Tongue (tissue), 2 donors: Measurements from ENCODE around the gene IFNG-AS1. TPM values are rescaled to one million over a fixed set of nuclear protein-coding genes. Genes with fewer than 3 reads are reported as not detected.
A peak's percentile ranks its signal among the peaks of the same experiment; 100 is the strongest.

Experiments
- DNase-seq: peaks from one replicate; pipeline ENCODE4 v3.0.0-alpha.2; 2015
- total RNA-seq: library from RNA; depleted of rRNA; stranded (reverse); fragments of >200 nt; gene quantifications from one replicate; pipeline ENCODE4 v1.2.3, GENCODE V29; 2014

IFNG-AS1 gene
- 3.3 TPM for total RNA-seq

- DNase-seq, result no peak
Measured at GRCh38 chr12:67989184-67989920, at the start of gene IFNG-AS1. TSS of gene IFNG-AS1 (plus strand) at chr12:67989447.

GRCh38 chr12:67939611-67940010 lies 49.6 kb upstream of the IFNG-AS1 start:
- DNase-seq, result peak; percentile 31

GRCh38 chr12:67940780-67941243 lies 48.4 kb upstream of the IFNG-AS1 start:
- DNase-seq, result no peak

- peak; percentile 71 for DNase-seq
Measured at GRCh38 chr12:67942724-67943123, 46.5 kb upstream of the IFNG-AS1 start.

- DNase-seq, result peak; percentile 92
Measured at GRCh38 chr12:67943141-67943892, 45.9 kb upstream of the IFNG-AS1 start.

- no peak for DNase-seq
Measured at GRCh38 chr12:67944093-67944492, 45.2 kb upstream of the IFNG-AS1 start.

GRCh38 chr12:67952787-67953186 lies 36.5 kb upstream of the IFNG-AS1 start:
- DNase-seq, result no peak

- DNase-seq, result no peak
Measured at GRCh38 chr12:67957383-67957782, 31.9 kb upstream of the IFNG-AS1 start.

- no peak for DNase-seq
Measured at GRCh38 chr12:67958187-67958586, 31.1 kb upstream of the IFNG-AS1 start.

GRCh38 chr12:67964456-67964855 lies 24.8 kb upstream of the IFNG-AS1 start:
- DNase-seq, result no peak

GRCh38 chr12:67966560-67966959 lies 22.7 kb upstream of the IFNG-AS1 start:
- DNase-seq, result no peak

- no peak for DNase-seq
Measured at GRCh38 chr12:67968321-67968720, 20.9 kb upstream of the IFNG-AS1 start.

GRCh38 chr12:67968725-67969124 lies 20.5 kb upstream of the IFNG-AS1 start:
- no peak for DNase-seq

- peak; percentile 65 for DNase-seq
Measured at GRCh38 chr12:67969134-67969802, 20.0 kb upstream of the IFNG-AS1 start.

- no peak for DNase-seq
Measured at GRCh38 chr12:67977668-67978067, 11.6 kb upstream of the IFNG-AS1 start.

GRCh38 chr12:67980391-67980790 lies 8.9 kb upstream of the IFNG-AS1 start:
- no peak for DNase-seq

GRCh38 chr12:67981287-67982162 lies 7.7 kb upstream of the IFNG-AS1 start:
- DNase-seq, result no peak

- DNase-seq, result peak; percentile 14
Measured at GRCh38 chr12:67982164-67982563, 7.1 kb upstream of the IFNG-AS1 start.

GRCh38 chr12:67986632-67987031 lies 2.6 kb upstream of the IFNG-AS1 start:
- DNase-seq, result peak; percentile 7

GRCh38 chr12:67988601-67989021 lies 636 bp upstream of the IFNG-AS1 start:
- DNase-seq, result no peak

- DNase-seq, result no peak
Measured at GRCh38 chr12:67991158-67991557, 1.9 kb downstream of the IFNG-AS1 start.

- DNase-seq, result no peak
Measured at GRCh38 chr12:67993143-67993542, 3.9 kb downstream of the IFNG-AS1 start.
